Calu3 (cell line): Measurements from ENCODE around the gene F3. TPM values are rescaled to one million over a fixed set of nuclear protein-coding genes. Genes with fewer than 3 reads are reported as not detected.
A peak's percentile ranks its signal among the peaks of the same experiment; 100 is the strongest.

Source experiments
- Bru-seq: library from RNA; stranded (reverse); fragments of 400-500 nt; gene quantifications from one replicate; lab custom pipeline; 2021; lab: Mats Ljungman, UMichigan
- BruChase-seq, 2 experiments: library from RNA; stranded (reverse); fragments of 400-500 nt; gene quantifications; one replicate each; lab custom pipeline; 2021; lab: Mats Ljungman, UMichigan
- BruUV-seq: library from RNA; stranded (reverse); fragments of 400-500 nt; replicated peaks from 2 replicates; lab custom pipeline; 2021; lab: Mats Ljungman, UMichigan
- CTCF ChIA-PET: fragments of 300-600 bp; sonication (Branson Sonifier 250); formaldehyde crosslinking; loops from one replicate; lab custom pipeline; 2022; ENCODE audit warnings: antibody characterized with exemption; lab: Charles Lee
- DNase-seq: peaks from one replicate; pipeline ENCODE4 v3.0.0; 2022
- H3K27ac Mint-ChIP-seq: one replicate; pipeline ENCODE4 v1.8.0; 2022; ENCODE audit warnings: mixed read lengths; ENCODE audit not compliant: unreplicated experiment
- H3K27me3 Mint-ChIP-seq: one replicate; pipeline ENCODE4 v1.8.0; 2022; ENCODE audit warnings: mixed read lengths; ENCODE audit not compliant: unreplicated experiment
- H3K36me3 Mint-ChIP-seq: one replicate; pipeline ENCODE4 v1.8.0; 2022; ENCODE audit warnings: mild to moderate bottlenecking, moderate library complexity, mixed read lengths; ENCODE audit not compliant: insufficient read depth, unreplicated experiment
- H3K4me1 Mint-ChIP-seq: one replicate; pipeline ENCODE4 v1.8.0; 2022; ENCODE audit warnings: mild to moderate bottlenecking, low read depth, mixed read lengths; ENCODE audit not compliant: unreplicated experiment
- H3K4me3 Mint-ChIP-seq: one replicate; pipeline ENCODE4 v1.8.0; 2022; ENCODE audit warnings: mild to moderate bottlenecking, low read depth, moderate library complexity, mixed read lengths; ENCODE audit not compliant: unreplicated experiment
- H3K9me3 Mint-ChIP-seq: one replicate; pipeline ENCODE4 v1.8.0; 2022; ENCODE audit warnings: low read depth, mixed read lengths; ENCODE audit not compliant: unreplicated experiment
- intact Hi-C: fragments of 100-400 bp; cut with micrococcal nuclease; formaldehyde crosslinking; loops from one replicate; pipeline ENCODE4 v1.10.0; 2022; ENCODE audit not compliant: unreplicated experiment
- long read RNA-seq: library from polyadenylated mRNA; stranded (forward); transcript quantifications from one replicate; pipeline ENCODE4 v2.0.0, GENCODE V29; 2022
- total RNA-seq: library from RNA; stranded (reverse); gene quantifications from 2 replicates; pipeline ENCODE4 v1.2.3, GENCODE V29; 2022
- TF ChIP-seq, protein P1 (sequence below): fragments of 200-600 bp; IDR thresholded peaks from one replicate; pipeline ENCODE4 v1.8.0; 2022; ENCODE audit warnings: antibody characterized with exemption; ENCODE audit not compliant: unreplicated experiment

F3 gene
- total RNA-seq (344 and 387 TPM in 2 replicates), Bru-seq, nascent RNA (percentile 100 among the genes with signal in this experiment), BruChase-seq, experiment 1, labeled RNA remaining after a 6-hour chase (percentile 100 among the genes with signal in this experiment), BruChase-seq, experiment 2, labeled RNA remaining after a 2-hour chase (percentile 100 among the genes with signal in this experiment)
- long read RNA-seq, transcript F3-201 (6 exons, 2,287 nt): major isoform, 133 of 184 reads
- long read RNA-seq, transcript F3-202 (5 exons, 1,879 nt): minor isoform, 10 of 184 reads
- long read RNA-seq, partial matches to known transcripts: 8 of 184 reads
- long read RNA-seq, other reads (novel, unspliced or antisense): 33 of 184 reads

DNA sequence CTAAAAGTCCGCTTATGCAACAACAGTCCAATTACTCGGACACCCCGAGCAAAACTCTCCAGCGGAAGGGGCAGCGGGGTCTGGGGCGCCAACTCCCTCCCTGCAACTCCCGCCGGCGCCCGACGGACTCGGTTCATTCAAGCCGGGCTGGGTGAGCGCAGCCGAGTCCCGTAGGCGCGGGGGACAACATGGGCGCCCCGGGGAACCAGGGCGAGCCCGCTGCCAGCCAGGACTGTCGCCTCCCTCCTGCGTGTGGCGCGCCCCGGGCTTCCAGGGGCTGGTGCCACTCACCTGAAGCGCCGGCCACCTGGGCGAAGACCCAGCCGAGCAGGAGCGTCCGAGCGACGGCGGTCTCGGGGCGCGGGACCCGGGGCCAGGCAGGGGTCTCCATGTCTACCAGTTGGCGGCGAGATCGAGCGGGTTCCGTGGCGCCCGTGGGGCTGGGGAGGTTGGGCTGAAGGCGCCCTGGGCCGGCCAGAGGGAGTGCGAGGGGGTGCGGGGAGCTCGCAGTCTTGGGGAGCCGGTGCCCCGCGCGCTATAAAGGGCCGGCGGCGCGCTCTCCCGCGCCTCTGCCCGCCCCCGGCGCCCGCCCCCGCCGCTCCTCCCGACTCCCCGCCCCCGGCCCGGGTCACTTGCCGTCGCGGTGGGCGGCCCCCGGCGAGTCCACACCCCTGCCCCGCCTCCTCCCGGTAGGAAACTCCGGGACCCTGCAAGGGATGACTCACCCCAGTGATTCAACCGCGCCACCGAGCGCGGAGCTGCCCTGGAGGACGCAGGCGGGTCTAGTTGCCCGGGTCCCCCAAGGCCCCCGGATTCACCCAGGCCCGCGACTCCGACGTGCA, at the start of gene F3:
F3 (minus strand) TSS at position 514 of the 842 bp plus-strand sequence; CDS start at position 391, 123 bp downstream.
- Mint-ChIP-seq H3K9me3 (no peaks in the 10 kb centered on the region), H3K4me3 (peak within 1 kb of the TSS; percentile 75), H3K27ac (peak within 1 kb of the TSS; percentile 60), H3K4me1 (peaks cover 32% of the 10 kb centered on the region), H3K27me3 (no peaks in the 10 kb centered on the region), H3K36me3 (peaks cover 88% of the 10 kb centered on the region)
- no TSS peak for BruUV-seq
- TF ChIP-seq, protein P1, sequence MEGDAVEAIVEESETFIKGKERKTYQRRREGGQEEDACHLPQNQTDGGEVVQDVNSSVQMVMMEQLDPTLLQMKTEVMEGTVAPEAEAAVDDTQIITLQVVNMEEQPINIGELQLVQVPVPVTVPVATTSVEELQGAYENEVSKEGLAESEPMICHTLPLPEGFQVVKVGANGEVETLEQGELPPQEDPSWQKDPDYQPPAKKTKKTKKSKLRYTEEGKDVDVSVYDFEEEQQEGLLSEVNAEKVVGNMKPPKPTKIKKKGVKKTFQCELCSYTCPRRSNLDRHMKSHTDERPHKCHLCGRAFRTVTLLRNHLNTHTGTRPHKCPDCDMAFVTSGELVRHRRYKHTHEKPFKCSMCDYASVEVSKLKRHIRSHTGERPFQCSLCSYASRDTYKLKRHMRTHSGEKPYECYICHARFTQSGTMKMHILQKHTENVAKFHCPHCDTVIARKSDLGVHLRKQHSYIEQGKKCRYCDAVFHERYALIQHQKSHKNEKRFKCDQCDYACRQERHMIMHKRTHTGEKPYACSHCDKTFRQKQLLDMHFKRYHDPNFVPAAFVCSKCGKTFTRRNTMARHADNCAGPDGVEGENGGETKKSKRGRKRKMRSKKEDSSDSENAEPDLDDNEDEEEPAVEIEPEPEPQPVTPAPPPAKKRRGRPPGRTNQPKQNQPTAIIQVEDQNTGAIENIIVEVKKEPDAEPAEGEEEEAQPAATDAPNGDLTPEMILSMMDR: no peak
- DNase-seq: peak; percentile 98
- intact Hi-C loops: loop anchor here (1.0 to 5.0 kb wide), 2 partner anchors 61 to 81 kb away; no protein-coding TSS in a partner anchor
- CTCF ChIA-PET: interaction anchor here (0.5 to 2.3 kb wide), 12 partner anchors 14 to 313 kb away, joined by 3 to 10 read pairs (median 3); no protein-coding TSS in a partner anchor

DNA sequence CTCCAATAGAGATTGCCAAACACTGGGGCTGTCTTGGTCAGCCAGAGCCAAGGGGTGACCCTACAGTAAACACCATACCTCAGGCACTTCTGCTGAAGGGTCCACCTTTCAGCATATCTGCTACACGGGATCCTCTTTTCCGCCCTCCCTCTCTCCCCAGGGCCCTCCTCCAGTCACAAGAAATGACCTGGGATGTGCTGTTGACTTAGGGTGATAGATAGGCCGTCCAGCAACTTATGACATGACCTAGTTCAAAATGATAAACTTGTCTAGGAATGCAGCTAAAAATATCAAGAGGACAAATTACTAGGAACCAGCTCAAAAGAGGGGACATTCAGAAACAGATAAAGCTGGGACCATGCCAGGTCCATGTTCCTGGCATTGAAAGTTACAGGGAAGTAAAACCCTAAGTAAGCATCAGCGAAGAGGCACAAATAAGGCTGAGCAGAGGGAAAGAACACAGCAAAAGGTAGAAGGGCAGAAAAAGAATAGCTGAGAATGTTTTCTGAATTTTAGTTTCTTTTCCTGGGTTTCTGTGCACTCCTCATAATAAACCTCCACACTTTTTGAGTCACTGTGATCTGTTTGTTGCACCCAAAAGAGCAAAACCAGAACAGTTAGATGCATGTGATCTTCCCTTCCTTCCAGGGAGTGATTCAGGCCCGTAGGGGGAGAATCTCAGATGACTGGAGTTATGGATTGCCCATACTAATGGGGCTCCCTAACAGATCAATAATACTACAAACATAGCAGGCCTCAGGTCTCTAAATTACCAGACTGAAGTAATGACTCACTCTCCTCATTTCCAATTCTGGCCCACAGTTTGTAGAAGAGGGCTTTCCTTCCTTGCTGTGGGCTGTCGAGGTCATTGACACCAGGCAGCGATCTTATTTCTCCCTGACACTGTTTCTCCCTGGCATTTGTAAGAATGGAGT, 48.9 kb upstream of the F3 start:
- CTCF ChIA-PET: no interaction called here
- TF ChIP-seq, protein P1: no peak
- H3K27ac Mint-ChIP-seq: no peak overlapping the region

DNA sequence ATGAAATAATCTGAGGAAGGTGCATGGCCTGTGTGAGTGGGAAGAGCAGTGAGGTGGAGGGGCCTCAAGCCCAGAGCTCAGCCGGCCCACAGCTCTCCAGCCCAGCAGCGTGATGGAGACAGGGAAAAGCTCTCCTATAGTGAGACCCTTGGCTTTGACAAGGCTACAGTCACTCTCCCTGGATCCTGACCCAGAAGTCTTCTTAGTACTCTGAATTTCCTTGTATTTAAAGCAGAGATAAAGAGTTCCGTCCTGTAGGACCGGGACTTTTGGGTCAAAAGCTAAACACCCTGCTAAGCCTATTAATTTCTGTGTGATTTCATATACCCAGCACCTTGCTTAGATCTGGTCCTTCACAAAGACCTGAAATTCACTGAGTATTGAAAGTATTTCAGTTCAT, 48.2 kb upstream of the F3 start:
- H3K4me3 Mint-ChIP-seq: no peak overlapping the region
- peaks cover 5% of the 10 kb centered on the region for H3K36me3 Mint-ChIP-seq
- no peaks in the 10 kb centered on the region for H3K27me3 Mint-ChIP-seq
- TF ChIP-seq, protein P1: no peak
- CTCF ChIA-PET: no interaction called here
- no TSS peak for BruUV-seq
- no peak overlapping the region for H3K27ac Mint-ChIP-seq
- intact Hi-C loops: no loop called here
- no peaks in the 10 kb centered on the region for H3K9me3 Mint-ChIP-seq
- peaks cover 24% of the 10 kb centered on the region for H3K4me1 Mint-ChIP-seq
- DNase-seq: no peak

More for the DNA sequence above, 48.9 kb upstream of the F3 start:
- DNase-seq: no peak
- BruUV-seq: no TSS peak
- intact Hi-C loops: no loop called here
- Mint-ChIP-seq H3K4me1 (peaks cover 24% of the 10 kb centered on the region), H3K27me3 (no peaks in the 10 kb centered on the region), H3K4me3 (no peak overlapping the region), H3K9me3 (no peaks in the 10 kb centered on the region), H3K36me3 (peaks cover 5% of the 10 kb centered on the region)

DNA sequence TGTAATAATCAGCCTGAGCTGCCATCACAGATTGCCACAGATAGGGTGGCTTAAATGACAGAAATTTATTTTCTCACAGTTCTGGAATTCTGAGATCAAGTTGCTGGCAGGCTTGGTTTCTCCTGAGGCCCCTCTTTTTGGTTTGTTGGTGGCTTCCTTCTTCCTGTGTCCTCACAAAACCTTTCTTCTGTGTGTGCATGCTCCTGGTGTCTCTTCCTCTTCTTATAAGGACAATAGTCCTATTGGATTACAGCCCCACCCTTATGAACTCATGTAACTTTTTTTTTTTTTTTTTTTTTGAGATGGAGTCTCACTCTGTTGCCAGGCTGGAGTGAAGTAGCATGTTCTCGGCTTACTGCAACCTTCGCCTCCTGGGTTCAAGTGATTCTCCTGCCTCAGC, 41.0 kb upstream of the F3 start:
- H3K27ac Mint-ChIP-seq: no peak overlapping the region
- no TSS peak for BruUV-seq
- TF ChIP-seq, protein P1: no peak
- CTCF ChIA-PET: no interaction called here
- intact Hi-C loops: no loop called here
- no peak overlapping the region for H3K4me3 Mint-ChIP-seq
- H3K4me1 Mint-ChIP-seq: peaks cover 37% of the 10 kb centered on the region
- no peaks in the 10 kb centered on the region for H3K27me3 Mint-ChIP-seq
- H3K36me3 Mint-ChIP-seq: no peaks in the 10 kb centered on the region
- DNase-seq: no peak
- H3K9me3 Mint-ChIP-seq: peaks cover 13% of the 10 kb centered on the region
